NCI-H748 (cell line): ENCODE results near the gene FABP1.

ENCODE experiments used
- DNase-seq: peaks from one replicate; lab custom pipeline; 2025; ENCODE audit not compliant: unreplicated experiment; lab: John Stamatoyannopoulos, UW

Gene FABP1

GRCh38 chr2:88116669-88117432 lies 11.0 kb downstream of the FABP1 start:
- no peak for DNase-seq

DNA sequence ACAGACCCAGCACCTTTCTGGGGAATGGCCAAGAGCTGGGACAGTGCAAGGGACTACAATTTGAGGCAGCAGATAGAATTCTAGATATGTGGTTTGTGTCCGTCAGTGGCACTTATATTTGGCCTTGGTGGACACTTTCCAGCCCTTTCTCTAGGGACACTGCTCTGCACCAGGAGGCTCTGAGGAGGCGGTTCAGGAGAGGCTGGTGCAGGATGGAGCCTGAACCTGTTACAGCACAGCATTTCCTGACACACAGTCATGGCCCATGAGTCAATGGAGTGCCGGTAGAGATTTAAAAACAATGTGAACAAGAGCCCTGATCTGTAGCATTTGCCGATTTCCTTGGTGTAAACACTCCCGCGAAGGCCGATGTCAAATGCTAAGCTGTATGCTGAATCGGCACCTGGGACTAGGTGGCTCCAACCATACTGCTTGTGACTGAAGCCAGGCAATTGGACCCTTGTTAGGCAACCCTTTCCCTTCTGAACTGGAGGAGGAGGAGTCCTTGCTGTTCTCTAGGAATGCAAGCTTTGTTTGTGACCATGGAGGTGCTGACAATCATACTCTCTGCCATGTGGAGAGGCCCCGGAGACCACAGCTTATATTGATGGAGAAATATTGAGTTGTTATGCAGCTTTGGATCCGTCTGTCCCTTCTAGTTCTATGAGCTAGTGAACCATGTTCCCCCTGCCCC lies 11.9 kb downstream of the FABP1 start:
- no peak for DNase-seq

DNA sequence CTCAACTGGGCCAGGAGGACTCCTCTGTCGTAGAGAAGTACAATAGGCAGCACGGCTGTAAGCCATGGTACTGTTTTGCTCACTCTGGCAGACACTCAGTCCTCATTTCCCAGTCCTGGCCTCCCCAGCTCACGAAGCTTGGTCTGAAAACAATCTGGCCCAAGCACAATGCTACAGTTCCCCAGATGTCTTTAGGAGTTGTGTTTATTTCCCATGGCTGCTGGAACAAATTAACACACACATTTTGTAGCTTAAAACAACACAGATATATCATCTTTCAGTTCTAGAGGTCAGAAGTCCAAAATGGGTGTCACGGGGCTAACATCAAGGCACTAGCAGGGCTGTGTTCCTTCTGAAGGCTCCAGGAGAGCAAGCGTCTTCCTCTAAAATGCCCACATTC lies 13.0 kb downstream of the FABP1 start:
- no peak for DNase-seq

DNA sequence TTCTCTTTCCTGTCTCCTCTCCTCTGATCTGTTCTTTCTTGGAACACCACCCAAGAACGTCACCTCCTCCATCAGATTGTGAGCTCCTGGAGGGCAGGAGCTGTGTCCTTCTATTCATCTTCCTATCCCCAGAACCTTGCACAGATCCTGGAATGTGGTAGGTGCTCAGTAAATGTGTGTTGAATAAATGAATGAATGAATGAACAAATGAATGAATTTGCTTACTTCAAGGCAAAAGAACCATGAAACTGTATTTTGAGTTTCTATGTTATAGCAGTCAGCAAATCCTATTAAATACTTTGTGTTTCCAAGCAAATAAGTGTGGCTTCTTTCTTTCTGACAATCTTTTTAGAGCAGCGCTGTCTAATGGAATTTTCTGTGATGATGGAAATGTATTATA lies 14.8 kb downstream of the FABP1 start:
- no peak for DNase-seq

DNA sequence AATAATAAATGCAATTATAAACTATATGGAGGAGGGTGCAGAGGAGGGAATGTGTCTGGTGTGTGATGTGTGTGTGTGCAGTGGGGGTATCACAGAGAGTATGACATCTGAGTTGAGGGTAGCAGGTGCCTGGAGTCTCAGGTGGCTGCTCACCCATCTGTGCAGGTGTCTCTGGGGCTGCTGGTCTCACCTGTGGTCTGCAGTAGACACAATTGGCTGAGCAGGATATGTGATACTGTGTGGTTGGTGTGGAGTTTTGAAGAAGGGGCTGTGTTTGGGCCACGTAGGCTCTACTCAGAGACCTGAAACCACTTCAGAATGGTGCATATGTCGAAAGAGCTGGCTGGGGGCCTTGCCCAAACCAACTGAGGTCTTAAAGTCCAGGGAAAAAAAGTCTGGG lies 17.0 kb downstream of the FABP1 start:
- DNase-seq = no peak

GRCh38 chr2:88108796-88109195 lies 19.1 kb downstream of the FABP1 start:
- no peak for DNase-seq

GRCh38 chr2:88100489-88100858 lies 27.4 kb downstream of the FABP1 start:
- DNase-seq = no peak

GRCh38 chr2:88099798-88100488 lies 27.9 kb downstream of the FABP1 start:
- peak; percentile 1 for DNase-seq

- no peak for DNase-seq
Measured at GRCh38 chr2:88098558-88098900, 29.3 kb downstream of the FABP1 start.

GRCh38 chr2:88097891-88098557 lies 29.8 kb downstream of the FABP1 start:
- DNase-seq = no peak

DNA sequence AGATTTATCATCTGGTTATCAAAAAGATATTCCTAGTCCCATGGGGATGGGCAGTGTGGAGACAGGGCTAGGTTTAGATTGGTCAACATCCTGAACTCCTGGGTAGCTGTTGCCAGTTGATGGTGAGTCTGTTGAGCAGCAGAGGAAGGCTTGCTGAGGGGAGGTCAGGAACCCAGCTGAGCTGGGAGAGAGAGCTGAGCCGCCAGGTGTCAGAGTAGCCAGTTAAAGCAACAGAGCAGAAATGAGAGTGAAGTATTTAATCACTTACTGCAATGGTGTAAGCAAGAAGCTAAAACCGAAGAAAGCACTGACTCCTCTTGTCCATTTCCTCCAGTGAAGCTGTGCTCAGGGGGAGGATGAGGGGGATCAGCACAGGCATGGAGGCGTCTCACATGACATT lies 30.7 kb downstream of the FABP1 start:
- DNase-seq = no peak

DNA sequence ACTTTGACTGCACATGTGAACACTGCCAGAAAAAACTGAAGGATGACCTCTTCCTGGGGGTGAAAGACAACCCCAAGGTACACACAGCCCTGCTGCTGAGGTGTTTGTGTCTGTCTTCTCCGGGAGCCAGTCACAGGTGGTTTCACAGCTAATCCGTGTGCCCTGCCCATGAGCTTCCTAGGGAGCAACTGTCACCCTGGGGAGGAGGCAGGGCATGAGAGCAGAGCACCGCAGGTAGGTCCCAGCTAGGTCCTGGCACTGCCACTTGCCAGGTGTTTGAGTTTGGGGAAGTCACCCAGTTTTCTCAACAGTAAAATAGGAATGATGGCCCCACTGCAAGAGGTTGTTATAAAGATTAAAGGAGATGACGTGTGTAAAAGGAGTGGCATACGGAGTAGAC lies 31.2 kb downstream of the FABP1 start:
- DNase-seq = no peak

DNA sequence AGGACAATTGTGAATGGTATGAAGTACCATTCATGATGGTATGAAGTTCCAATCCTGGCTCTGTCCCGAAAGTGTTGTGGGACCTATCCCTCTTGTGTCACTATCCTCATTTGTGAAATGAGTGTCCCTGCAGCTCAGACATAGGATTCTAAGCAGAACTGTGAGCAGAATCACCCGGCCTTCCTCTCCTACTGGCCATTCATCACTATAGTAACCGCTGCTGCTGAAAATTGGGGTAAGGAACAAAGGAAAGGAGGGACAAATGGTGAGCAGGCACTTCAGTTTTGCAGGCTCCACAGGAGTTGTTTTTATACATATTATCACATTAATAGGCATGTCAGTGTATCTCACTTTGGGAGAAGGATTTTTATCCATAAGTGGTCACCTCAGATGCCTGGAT lies 32.8 kb downstream of the FABP1 start:
- peak; percentile 78 for DNase-seq

- no peak for DNase-seq
Measured at GRCh38 chr2:88092773-88093172, 35.1 kb downstream of the FABP1 start.

DNA sequence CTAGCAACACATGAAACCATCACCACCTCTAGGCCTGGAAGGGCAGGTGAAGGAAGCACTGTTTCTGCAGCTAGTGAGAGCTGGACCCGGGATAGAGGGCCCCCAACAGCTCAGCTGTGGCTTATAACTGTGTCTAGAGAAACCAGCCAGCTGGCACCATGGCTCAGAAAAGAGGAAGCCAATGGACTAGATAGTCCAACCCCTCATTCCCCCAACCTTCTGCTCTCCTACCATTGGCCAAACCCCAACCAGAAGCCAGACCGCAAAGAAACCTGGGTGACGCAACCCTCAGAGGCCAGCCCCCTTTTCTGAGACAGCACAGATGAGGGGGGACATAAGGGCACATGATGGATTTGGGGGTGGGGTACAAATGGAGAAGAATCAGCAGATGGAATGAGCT lies 35.9 kb downstream of the FABP1 start:
- no peak for DNase-seq

DNA sequence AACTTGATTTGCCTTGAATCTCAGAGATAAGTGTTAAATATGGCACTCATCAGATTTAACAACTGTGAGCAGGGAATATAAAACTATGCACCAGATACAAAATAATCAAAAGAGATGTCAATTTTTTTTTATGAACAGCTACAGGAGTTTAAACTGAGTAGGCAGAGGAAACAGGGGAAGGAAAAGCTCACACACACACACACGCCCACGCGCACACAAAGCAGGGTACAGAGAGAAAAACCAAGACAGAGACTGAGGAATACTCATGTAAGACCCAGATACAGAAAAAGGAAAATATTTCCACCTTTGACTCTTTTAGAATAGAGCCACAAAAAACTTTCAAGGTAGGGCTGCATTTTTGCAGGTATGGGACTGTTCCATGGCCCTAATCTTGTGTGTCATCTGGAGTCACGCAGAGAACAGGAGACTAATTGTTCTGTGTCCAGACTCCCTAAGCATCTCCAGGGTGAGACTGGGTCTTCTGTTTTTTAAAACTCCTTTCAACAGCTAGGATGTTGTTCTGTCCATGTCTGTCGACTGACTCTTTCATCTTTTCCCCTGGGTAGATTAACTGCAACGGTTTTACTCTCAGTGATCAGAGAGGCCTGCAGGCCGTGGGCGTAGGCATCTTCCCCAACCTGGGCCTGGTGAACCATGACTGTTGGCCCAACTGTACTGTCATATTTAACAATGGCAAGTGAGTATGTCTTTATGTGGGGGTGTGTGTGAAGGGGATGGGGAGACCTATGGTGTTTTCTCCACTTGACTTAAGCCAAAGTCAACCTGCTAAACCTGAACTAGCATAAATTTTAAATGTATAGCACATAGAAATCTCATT lies 37.2 kb downstream of the FABP1 start:
- DNase-seq = no peak

GRCh38 chr2:88088999-88089398 lies 38.9 kb downstream of the FABP1 start:
- DNase-seq = no peak

GRCh38 chr2:88087763-88088162 lies 40.1 kb downstream of the FABP1 start:
- DNase-seq = no peak

DNA sequence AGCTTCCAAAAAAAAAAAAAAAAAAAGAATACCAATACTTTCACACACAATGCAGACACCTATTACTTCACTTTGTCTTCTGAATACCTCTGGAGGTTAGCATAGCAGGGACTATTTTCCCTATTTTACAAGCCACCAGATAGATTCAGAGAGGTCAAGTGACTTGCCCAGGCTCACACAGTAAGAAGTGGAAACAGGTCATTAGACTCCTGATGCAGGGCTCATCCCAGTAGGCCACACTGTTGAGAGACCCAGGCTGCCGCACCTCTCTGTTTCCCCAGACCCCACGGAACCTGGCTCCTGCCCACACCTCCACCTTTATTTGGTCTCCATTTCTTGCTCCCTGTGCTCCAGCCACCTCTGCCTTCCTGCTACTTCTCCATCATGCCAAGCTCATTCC lies 40.8 kb downstream of the FABP1 start:
- DNase-seq = no peak

GRCh38 chr2:88086401-88086800 lies 41.5 kb downstream of the FABP1 start:
- DNase-seq = no peak

DNA sequence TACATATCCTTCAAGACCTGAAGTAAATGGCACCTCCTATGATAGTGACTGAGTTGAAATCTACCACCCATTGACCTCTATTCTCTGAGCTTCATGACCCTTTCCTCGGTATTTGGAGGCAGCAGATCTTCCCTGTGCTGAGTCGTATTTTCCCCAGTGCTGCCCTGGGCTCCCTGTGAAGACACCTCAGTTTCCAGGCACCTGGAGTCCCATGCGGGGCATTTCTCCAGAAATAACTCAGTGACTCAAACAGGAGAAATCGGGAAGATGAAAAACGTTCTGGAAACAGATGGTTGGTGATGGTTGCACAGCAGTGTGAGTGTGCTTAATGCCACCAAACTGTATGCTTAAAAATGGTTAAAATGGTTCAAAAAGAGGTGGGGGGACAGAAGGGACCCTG lies 42.3 kb downstream of the FABP1 start:
- no peak for DNase-seq
